Activated CD4-positive, alpha-beta T cell treated with anti-CD3 and anti-CD28 coated beads for 4 hours (primary cell): ENCODE data around the gene OR2T4.

Source experiments
- DNase-seq, 2 donors: peaks; one replicate each; pipeline ENCODE4 v3.0.0-alpha.2; 2020

The OR2T4 gene

GRCh38 chr1:248361121-248361715 is at the start of gene OR2T4:
Gene OR2T4, plus strand, starts transcription at chr1:248361665. Its CDS starts 0 bp downstream, at chr1:248361665.
- no peak for DNase-seq

- no peak for DNase-seq
These were observed 44.7 kb upstream of the OR2T4 start for GRCh38 chr1:248316796-248317195.

- no peak for DNase-seq
These were observed 37.0 kb upstream of the OR2T4 start, which contains the start of gene OR2M7 for GRCh38 chr1:248324468-248324867. Gene OR2M7, minus strand, starts transcription at chr1:248324568. Its CDS starts 0 bp downstream, at chr1:248324568.

- DNase-seq: no peak
These were observed 18.0 kb upstream of the OR2T4 start for GRCh38 chr1:248343451-248343850.

GRCh38 chr1:248348475-248348874 is 13.0 kb upstream of the OR2T4 start, which contains the start of gene OR14C36:
Gene OR14C36, plus strand, starts transcription at chr1:248348775. Its CDS starts 0 bp downstream, at chr1:248348775.
- DNase-seq: no peak

GRCh38 chr1:248359415-248359814 is 2.0 kb upstream of the OR2T4 start:
- no peak for DNase-seq

GRCh38 chr1:248366609-248367008 is 5.1 kb downstream of the OR2T4 start:
- DNase-seq: no peak

- DNase-seq: no peak
These were observed 10.9 kb downstream of the OR2T4 start for GRCh38 chr1:248372394-248372793.

GRCh38 chr1:248373761-248374160 is 12.3 kb downstream of the OR2T4 start:
- DNase-seq: no peak

- DNase-seq: no peak
These were observed 14.0 kb downstream of the OR2T4 start, which contains the start of gene OR2T6 for GRCh38 chr1:248375446-248375845. Gene OR2T6, plus strand, starts transcription at chr1:248375746. Its CDS starts 11,863 bp downstream, at chr1:248387609.

- DNase-seq: no peak
These were observed 15.5 kb downstream of the OR2T4 start for GRCh38 chr1:248376916-248377315.

- no peak for DNase-seq
These were observed 19.4 kb downstream of the OR2T4 start for GRCh38 chr1:248380854-248381253.

GRCh38 chr1:248388426-248388825 is 27.0 kb downstream of the OR2T4 start:
- DNase-seq: no peak

- no peak for DNase-seq
These were observed 31.6 kb downstream of the OR2T4 start for GRCh38 chr1:248393050-248393449.

- DNase-seq: no peak
These were observed 41.3 kb downstream of the OR2T4 start, which contains the start of gene OR2T1 for GRCh38 chr1:248402748-248403147. Gene OR2T1, plus strand, starts transcription at chr1:248403048. Its CDS starts 3,100 bp downstream, at chr1:248406148.

- no peak for DNase-seq
These were observed 42.6 kb downstream of the OR2T4 start for GRCh38 chr1:248404024-248404423.

- no peak for DNase-seq
These were observed 45.5 kb downstream of the OR2T4 start for GRCh38 chr1:248406721-248407692.
